SK-N-SH (cell line): ENCODE results near the gene C15orf40.

Experiments used
- CHD2 ChIP-seq: fragments of 150-350 bp; IDR thresholded peaks from 2 replicates; pipeline ENCODE4 v1.6.1; 2018; ENCODE audit warnings: low read length; ENCODE audit not compliant: partially characterized antibody
- CTCF ChIP-seq: fragments of 200-600 bp; sonication (generic); IDR thresholded peaks from 2 replicates; pipeline ENCODE4 v1.6.1; 2017; ENCODE audit warnings: antibody characterized with exemption, mild to moderate bottlenecking, moderate library complexity
- EP300 ChIP-seq, 2 experiments: IDR thresholded peaks; 2 replicates each; pipeline versions ENCODE4 v1.4.0 to v1.6.1; 2012; ENCODE audit warnings: borderline replicate concordance in 1 of 2, low read depth in 1 of 2, low read length in 1 of 2
- IRF3 ChIP-seq: fragments of 150-350 bp; IDR thresholded peaks from 2 replicates; pipeline ENCODE4 v1.6.1; 2016; ENCODE audit warnings: mild to moderate bottlenecking, low read depth, low read length
- JUND ChIP-seq: IDR thresholded peaks from 2 replicates; pipeline ENCODE4 v1.4.0; 2012
- POLR2AphosphoS5 ChIP-seq: IDR thresholded peaks from 2 replicates; pipeline ENCODE4 v1.6.1; 2012; ENCODE audit warnings: low read depth, low read length
- RAD21 ChIP-seq: IDR thresholded peaks from 2 replicates; pipeline ENCODE4 v1.6.1; 2012; ENCODE audit warnings: mild to moderate bottlenecking, low read length
- SIN3A ChIP-seq: IDR thresholded peaks from 2 replicates; pipeline ENCODE4 v1.6.1; 2012; ENCODE audit warnings: low read depth, mild to moderate bottlenecking, low read length, moderate library complexity, borderline replicate concordance
- TAF1 ChIP-seq: IDR thresholded peaks from 2 replicates; pipeline ENCODE4 v1.6.1; 2012; ENCODE audit warnings: low read depth, mild to moderate bottlenecking, low read length, moderate library complexity, borderline replicate concordance

GRCh38 chr15:82952158-82953081, 59.0 kb downstream of the C15orf40 start, which contains the start of gene HOMER2:
- TF ChIP-seq CTCF (no peak), EP300 (IDR thresholded peaks at IDR 0.05; ENCODE audit: borderline replicate concordance in 1 of 2, low read depth in 1 of 2, low read length in 1 of 2) (no peak), CHD2 (peak; percentile 5), POLR2AphosphoS5 (no peak), IRF3 (no peak), JUND (no peak), TAF1 (no peak), RAD21 (0 out of 2 replicates have a peak, but pooled peaks have one; percentile 7), SIN3A (no peak)
